GM21515 (cell line): ENCODE measurements around the gene PHF19.
A peak's percentile ranks its signal among the peaks of the same experiment; 100 is the strongest.

Experiments
- ATAC-seq: cut with Tn5 transposase; IDR thresholded peaks from one replicate; pipeline ENCODE4 v1.9.1; 2021; ENCODE audit not compliant: unreplicated experiment

The PHF19 gene

GRCh38 chr9:120876842-120877240 lies at the start of gene PHF19:
Gene PHF19, minus strand, starts transcription at chr9:120877188. Its CDS starts 2,447 bp downstream, at chr9:120874741.
- no peak for ATAC-seq

DNA sequence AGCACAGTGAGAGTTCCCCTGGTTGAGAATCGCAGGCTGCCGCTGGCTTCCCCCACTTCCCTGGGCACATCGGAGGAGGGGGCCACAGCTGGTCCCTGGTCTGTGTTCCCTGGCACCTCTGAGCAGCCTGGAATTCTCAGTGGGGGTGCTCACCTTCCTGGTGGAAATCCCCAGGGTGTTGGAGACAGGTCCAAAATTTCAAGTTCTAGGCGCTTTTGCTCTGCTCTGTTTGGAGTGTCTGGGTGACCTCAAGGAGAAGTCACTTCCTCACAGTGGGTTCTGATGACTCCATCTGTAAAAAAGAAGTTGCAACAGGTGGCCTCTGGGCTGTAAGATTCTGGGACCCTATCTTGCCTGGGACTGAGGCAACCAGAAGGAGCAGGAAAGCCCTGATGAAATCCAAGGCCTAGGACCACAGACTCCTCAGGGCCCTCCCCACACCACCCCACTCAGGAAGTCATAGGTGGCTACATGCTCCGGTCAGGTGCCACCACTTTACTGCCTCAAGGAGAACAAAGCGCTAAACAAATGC lies 49.5 kb upstream of the PHF19 start, which contains the start of gene TRAF1:
TRAF1 (minus strand) TSS at position 400 of the 532 bp plus-strand sequence. CDS start 721 bp downstream, outside the sequence.
- peak; percentile 25 for ATAC-seq

GRCh38 chr9:120925535-120926396 lies 48.8 kb upstream of the PHF19 start:
- peak; percentile 33 for ATAC-seq

- ATAC-seq = no peak
Observed at GRCh38 chr9:120924698-120925534, 47.9 kb upstream of the PHF19 start.

GRCh38 chr9:120923620-120924328 lies 46.8 kb upstream of the PHF19 start:
- ATAC-seq = no peak

- ATAC-seq = no peak
Observed at GRCh38 chr9:120922404-120923195, 45.6 kb upstream of the PHF19 start.

DNA sequence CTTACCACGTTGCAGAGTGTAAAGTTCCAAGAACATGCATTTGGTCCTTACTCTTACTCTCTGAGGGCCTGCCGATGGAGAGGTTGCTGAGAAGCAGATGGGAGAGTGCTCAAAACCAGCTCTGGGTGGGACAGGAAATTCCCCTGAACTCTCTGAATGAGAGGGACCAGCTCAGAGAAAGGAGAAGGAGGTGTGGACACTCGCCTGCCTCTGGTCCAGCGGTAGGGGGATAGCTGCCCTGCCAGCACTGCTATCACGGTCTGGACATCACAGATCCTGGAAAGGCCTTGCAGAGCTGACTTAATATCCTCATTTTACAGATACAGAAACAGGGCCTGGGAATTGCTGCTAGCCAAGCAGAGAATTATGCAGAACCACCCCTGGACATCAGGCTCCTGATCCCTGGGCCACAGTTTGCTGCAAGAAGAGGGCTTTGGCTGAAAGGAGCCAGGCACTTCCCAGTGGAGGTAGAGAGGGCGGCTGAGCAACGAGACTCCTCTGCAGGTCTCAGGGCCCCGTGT lies 44.7 kb upstream of the PHF19 start:
- ATAC-seq = no peak

DNA sequence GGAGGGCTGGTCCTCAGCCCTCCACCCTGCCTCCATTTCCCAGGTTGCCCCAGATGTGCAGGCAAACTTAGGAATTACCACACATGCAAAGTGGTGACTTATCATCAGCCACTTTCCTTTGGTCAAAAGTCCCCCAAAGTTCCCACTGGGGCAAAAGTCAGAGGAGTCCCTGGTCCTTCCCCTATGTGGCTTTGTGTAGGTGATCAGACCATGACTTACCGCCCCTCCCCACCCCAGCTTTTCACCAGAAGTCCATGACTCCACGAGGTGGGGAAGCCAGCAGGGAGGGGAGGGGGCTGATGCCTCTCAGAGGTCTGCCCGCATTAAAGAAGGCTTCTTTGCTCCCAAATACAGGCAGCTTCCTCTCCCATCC lies 43.8 kb upstream of the PHF19 start:
- ATAC-seq = no peak

GRCh38 chr9:120919843-120920805 lies 43.1 kb upstream of the PHF19 start:
- no peak for ATAC-seq

- no peak for ATAC-seq
Observed at GRCh38 chr9:120918931-120919842, 42.2 kb upstream of the PHF19 start.

DNA sequence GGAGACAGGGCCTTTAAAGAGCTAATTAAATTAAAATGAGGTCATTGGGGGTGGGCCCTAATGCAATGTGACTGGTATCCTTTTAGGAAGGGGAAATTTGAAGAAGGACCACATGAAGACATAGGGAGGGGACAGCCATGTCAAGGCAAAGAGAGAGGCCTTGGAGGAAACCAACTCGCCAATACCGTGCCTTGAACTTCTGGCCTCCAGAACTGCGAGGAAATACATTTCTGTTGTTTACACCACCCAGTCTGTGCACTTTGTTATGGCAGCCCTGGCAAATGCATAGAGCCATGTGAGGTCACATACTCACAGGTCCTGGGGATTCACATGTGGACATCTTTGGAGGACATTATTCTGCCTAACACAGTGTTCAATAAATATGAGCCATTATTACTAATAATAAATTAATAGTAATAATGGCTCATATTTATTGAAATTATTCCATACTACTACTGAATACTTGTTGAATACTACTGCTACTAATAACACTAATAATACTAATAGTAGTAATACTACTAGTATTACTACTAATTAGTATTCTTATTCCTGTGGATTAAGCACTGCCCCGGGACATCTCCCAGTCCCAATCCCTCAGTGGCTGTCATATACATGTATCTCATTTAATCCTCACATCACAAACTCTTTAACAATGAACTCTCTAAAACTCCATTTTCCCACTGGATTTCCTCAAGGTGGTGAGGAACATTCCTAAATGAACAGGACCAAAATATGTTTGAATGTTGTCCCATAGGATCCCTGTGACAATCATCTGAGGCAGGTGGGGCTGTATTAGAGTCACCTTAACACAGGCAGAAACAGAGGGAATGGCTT lies 41.2 kb upstream of the PHF19 start:
- no peak for ATAC-seq

DNA sequence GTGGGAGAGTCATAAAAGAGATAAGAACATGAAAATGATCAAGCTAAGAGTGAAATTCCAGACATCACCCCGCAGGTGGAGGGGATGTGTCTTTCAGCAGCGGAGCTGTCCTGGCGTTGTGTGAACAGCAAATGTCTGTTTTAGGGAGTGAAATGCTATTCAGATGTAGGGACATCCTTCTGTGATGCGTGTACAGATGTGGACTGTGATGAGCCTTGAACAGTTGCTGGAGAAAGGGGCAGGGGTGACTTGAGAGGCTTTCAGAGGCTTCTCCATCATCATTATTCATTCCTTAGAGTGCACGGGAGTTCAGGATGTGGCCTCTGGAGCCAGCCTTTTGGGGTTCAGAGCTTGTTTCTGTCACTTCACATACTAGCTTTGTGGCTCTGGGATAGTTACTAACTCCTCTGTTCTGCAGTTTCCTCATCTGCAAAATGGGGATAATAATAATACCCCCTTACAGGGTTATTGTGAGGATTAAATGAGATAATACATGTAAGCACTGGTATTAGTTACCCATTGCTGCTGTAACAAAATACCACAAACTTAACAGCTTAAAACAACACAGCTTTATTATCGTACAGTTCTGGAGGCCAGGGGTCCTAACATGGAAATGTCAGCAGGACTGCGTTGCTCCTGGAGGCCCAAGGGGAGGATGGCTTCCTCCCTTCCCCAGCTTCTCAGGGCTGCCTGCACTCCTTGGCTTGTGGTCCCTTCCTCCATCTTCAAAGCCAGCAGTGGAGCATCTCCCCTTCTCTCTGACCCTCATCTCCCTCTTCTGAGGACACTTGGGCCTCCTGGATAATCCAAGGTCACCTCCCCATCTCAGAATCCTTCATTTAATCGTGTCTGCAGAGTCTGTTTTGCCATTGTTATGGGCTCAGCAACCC lies 40.2 kb upstream of the PHF19 start:
- no peak for ATAC-seq

DNA sequence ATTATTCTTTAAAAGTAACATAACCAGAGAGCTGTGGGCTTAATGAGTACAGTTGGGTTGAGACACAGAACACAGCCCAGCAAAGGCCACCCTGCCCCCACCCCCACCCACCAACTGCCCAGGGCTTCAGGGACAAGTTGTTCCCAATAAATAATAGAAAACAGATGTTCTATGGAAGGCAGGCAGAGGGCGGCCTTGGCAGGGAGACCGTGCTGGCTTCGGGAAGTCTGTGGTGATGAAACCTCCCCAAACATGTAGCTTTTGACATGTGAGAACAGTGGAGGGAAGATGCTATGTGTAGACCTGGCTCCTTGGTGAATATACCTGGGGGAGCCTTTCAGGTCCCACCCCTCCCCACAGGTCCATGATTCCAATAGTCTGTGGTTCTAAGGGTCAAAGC lies 39.6 kb upstream of the PHF19 start:
- ATAC-seq = no peak

GRCh38 chr9:120915854-120916470 lies 39.0 kb upstream of the PHF19 start:
- ATAC-seq = no peak

- ATAC-seq = no peak
Observed at GRCh38 chr9:120914953-120915352, 38.0 kb upstream of the PHF19 start.
